SHP77 treated with DMSO at 0.1 percent for 48 hours (cell line): ENCODE measurements around the gene ITGA3.

ENCODE experiments used
- DNase-seq: peaks from one replicate; lab custom pipeline; 2025; lab: John Stamatoyannopoulos, UW

ITGA3 gene

DNA sequence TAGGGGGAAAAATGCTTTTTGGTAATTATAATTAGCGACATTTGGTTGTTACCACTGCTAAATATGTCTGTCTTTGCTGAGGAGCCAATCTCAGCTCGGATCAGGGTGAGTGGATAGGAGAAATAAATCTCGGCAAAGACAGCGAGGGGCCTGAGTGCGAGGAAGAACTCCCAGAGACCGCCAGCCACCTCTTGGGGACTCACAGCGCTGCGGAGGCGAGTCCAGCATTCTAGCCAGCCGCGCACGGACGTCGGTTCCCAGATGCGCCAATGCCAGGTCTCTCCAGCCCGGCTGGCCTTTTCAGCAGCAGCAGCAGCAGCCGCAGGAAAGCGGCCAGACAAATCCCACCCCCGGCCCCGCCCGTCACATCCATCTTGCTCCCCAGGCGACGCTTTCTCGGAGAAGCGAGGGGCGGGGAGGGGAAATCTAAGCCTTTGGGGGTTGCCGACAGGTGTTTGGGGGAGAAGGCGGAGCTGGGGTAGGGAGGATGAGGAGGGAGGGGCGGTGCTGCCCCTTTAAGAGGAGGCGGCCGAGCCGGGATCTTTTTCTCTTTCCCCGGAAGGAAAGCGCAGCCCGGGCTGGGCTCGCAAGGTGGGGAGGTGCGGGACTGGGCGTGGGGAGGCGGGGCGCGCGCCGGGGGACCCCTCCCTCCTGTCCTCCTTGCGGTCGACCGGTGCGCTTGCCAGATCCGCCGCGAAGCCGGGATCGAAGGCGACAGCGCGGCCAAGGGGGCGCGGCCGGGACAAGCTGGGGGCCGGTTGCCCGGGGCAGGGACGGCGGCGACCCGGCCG, at the start of gene ITGA3:
ITGA3 (plus strand) TSS at position 685 of the 791 bp plus-strand sequence. CDS start 330 bp downstream, outside the sequence.
- DNase-seq = peak; percentile 83

GRCh38 chr17:50009282-50009681, 46.6 kb upstream of the ITGA3 start:
- no peak for DNase-seq

- no peak for DNase-seq
These were observed 42.8 kb upstream of the ITGA3 start for GRCh38 chr17:50013079-50013478.

GRCh38 chr17:50014471-50015088, 41.3 kb upstream of the ITGA3 start:
- no peak for DNase-seq

GRCh38 chr17:50015146-50015545, 40.8 kb upstream of the ITGA3 start:
- no peak for DNase-seq

- DNase-seq = no peak
These were observed 37.0 kb upstream of the ITGA3 start for GRCh38 chr17:50018909-50019308.

GRCh38 chr17:50020841-50021599, 34.9 kb upstream of the ITGA3 start:
- no peak for DNase-seq

DNA sequence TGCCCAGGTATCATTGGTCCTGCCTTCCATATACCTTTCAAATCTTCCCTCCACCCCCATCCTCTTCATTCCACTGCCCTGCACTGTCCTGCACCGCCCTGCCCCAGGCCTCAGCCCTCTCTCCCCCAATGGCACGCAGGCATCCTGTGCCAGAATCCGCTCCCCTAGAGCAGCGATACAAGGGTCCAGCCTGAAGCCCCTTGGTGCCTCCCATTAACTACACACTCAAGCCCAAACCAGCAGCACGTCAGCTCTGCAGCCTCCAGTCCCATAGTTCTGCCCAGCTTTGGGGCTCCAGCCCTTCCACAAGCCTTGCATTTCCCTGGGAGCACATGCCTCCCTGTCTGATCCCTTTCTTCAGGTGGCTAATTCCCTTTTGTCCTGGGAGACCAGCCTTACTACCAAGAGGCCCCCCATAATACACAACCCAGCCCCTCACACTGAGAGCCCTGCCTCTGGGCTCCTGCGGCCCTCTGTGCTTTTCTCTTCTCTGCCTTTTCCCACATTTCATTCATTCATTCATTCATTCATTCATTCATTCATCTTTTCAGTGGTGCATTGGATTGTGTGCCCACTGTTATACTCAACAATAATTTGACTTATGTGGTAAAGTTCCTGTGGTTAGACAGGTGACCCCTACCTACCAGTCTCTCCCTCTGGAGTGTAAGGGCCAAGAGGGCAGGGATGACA, 34.1 kb upstream of the ITGA3 start:
- DNase-seq = no peak

DNA sequence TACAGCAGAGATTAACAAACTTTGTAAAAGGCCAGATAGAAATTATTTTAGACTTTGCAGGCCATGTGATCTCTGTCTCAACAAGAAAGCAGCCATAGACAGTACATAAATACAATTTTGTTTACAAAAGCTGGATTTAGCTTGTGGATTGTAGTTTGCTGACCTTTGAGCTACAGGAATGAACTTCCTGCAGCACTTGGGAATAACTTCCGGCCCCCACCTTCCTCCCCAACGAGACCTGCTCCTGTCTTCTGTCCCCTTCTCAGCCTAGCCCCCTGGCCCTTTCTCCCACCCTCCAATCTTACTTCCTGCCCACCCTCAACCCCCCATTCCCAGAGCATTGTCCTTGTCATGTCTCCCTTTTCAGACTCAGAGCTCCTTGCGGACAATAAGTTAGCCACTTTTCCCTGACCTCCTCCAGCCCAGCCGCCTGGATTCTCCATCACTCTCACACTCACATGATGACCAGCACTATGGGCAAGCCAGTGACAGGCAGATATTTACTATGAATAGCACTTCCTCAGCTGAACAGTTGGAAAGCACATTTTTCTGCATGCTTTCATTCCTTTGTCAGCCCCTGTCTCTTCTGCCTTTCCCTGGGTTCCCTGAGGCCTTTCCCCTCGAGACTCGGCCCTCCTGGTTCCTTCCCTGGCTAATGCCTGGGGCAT, 33.3 kb upstream of the ITGA3 start:
- no peak for DNase-seq

DNA sequence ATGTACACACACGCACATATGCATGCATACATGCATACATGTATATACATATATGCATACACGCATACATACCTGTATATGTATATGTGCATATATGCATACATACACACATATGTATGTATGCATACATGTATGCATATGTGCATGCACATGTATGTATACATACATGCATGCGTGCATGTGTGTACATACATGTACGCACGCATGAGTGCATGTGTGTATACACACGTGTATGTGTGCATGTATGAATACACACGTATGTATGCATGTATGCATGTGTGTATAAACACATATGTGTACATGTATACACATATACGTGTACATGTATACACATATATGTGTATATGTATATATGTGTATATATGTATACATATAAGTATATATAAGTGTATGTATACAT, 32.4 kb upstream of the ITGA3 start:
- DNase-seq = no peak

GRCh38 chr17:50024808-50025207, 31.1 kb upstream of the ITGA3 start:
- no peak for DNase-seq

- DNase-seq = no peak
These were observed 29.7 kb upstream of the ITGA3 start for GRCh38 chr17:50026046-50026675.

GRCh38 chr17:50026837-50027171, 29.1 kb upstream of the ITGA3 start:
- DNase-seq = peak; percentile 60

DNA sequence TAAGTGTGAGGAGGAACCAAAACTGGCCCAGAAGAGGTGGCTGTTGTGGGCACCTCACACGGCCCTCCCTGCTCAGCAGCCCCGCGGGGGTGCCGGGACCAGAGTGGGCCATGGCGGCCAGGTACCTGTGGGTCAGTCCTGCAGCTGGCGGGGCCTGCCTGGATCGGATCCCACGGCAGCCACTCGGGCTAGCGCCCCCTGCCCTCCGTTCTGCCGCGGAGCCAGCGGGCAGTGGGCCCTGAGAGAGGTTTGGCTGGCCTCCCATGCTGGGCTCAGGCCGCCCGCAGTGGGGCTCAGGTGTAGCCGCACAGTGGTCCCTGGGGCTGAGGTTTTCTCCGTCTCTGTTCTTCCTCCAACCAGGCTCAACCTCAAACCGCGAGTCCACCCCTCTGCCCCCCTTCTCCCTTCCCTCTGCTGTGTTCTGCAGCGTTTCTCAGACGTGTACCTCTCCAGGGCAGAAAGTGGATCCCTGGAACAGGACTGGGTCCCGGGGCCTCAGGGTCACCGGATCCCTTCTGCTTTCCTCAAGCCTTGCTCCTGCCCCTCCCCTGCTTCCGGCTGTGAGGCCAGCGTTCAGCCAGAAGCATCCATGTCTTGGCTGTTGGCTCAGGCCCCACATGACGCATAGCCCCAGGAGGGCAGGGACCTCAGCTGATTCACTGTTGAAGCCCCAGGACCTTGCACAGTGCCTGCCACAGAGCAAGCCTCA, 28.6 kb upstream of the ITGA3 start:
- peak; percentile 9 for DNase-seq

GRCh38 chr17:50027881-50028735, 27.8 kb upstream of the ITGA3 start:
- DNase-seq = no peak

DNA sequence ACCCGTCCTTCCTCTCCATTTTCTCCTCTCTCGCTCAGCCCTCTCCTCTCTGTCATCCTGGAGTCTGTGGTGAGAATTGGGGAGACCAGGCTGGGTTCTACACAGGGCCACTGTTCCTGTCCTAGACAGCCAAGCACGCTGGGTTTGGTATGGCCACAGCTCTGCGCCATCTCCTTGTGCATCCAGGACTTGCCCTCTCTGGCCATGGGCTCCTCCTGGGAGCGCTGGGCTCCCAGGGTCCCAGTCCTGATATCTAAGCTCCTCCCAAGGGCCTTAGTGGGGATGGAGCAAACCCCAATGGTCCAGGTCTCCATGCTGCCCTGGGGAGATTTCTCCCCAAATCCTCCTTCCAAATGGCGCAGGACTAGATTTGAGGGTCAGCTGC, 27.2 kb upstream of the ITGA3 start:
- DNase-seq = no peak

- DNase-seq = no peak
These were observed 26.7 kb upstream of the ITGA3 start for GRCh38 chr17:50029185-50029584.

GRCh38 chr17:50033316-50033715, 22.6 kb upstream of the ITGA3 start:
- no peak for DNase-seq

GRCh38 chr17:50034498-50035364, 21.2 kb upstream of the ITGA3 start:
- DNase-seq = no peak
